Measurements from ENCODE around the gene IL17A.

IL17A gene

GRCh38 chr6:52216932-52217575, 30.9 kb downstream of the IL17A start:
- DNase-seq (ENCODE audit: low spot score): no peak

- DNase-seq (ENCODE audit: low spot score): no peak
These were observed 31.6 kb downstream of the IL17A start for GRCh38 chr6:52217761-52218160.

- no peak for DNase-seq (ENCODE audit: low spot score)
These were observed 35.1 kb downstream of the IL17A start for GRCh38 chr6:52221302-52221701.

GRCh38 chr6:52227495-52227894, 41.3 kb downstream of the IL17A start:
- no peak for DNase-seq (ENCODE audit: low spot score)

GRCh38 chr6:52230685-52231084, 44.5 kb downstream of the IL17A start:
- no peak for DNase-seq (ENCODE audit: low spot score)

- DNase-seq (ENCODE audit: low spot score): no peak
These were observed 45.4 kb downstream of the IL17A start for GRCh38 chr6:52231406-52232127.

- DNase-seq (ENCODE audit: low spot score): no peak
These were observed 46.8 kb downstream of the IL17A start for GRCh38 chr6:52233005-52233404.

- DNase-seq (ENCODE audit: low spot score): peak; percentile 81
These were observed 48.0 kb downstream of the IL17A start for GRCh38 chr6:52233975-52234823.

Data from AG20443 (cell line).